Measurements from ENCODE around the gene ZNF133. TPM values are rescaled to one million over a fixed set of nuclear protein-coding genes. Genes with fewer than 3 reads are reported as not detected.
"Not testable (repeated sequence)": the region's sequence is repeated elsewhere in the genome, so short reads cannot be mapped to it uniquely, and the experiment has no call there.

Gene ZNF133
- total RNA-seq, 1 donor from 2014 or later = 14.0 TPM

DNA sequence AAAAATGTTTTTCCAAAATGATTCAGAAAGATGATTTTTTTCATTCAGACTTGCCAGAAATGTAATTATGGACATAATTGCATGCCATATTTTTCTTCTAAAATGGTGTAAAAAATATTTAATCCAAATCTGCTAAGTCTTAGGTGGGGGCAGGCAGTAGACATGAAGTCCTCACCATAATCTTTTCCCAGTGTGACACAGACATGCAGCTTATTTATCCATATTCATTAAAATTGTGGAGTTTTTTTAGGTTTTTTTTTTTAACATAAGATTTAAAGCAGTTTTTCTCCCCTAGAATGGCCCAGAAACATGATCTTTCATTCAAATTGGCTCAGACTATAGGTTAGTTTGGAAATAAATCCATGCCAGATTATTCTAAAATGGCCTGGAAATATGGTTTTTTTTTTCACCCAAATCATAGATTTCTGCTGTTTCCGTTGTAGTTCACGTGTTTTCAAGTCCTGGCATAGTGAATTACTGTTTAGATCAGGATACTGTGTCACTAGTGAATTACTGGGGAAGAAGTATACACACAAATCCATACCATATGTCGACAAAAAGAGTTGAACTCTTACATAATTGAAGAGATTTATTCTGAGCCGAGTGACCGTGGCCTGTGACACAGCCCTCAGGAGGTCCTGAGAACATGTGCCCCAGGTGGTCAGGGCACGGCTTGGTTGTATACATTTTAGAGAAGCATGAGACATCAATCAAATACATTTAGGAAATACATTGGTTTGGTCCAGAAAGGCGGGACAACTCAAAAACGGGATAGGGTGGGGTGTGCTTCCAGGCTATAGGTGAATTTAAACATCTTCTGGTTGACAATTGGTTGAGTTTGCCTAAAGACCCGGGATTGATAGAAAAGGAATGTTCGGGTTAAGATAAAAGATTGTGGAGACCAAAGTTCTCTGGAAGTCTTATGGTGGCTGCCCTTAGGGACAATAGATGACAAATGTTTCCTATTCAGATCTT is 33.9 kb downstream of the ZNF133 start:
- H3K4me1 Mint-ChIP-seq (ENCODE audit: unreplicated experiment) = no peaks in the 10 kb centered on the region
- H3K36me3 Mint-ChIP-seq (ENCODE audit: unreplicated experiment) = peaks cover 4% of the 10 kb centered on the region
- DNase-seq (ENCODE audit: extremely low spot score, unreplicated experiment) = no peak
- H3K4me3 Mint-ChIP-seq (ENCODE audit: unreplicated experiment) = no peak overlapping the region
- peaks cover 2% of the 10 kb centered on the region for H3K9me3 Mint-ChIP-seq (ENCODE audit: unreplicated experiment)
- H3K27me3 Mint-ChIP-seq (ENCODE audit: unreplicated experiment) = no peaks in the 10 kb centered on the region
- no peak overlapping the region for H3K27ac Mint-ChIP-seq (ENCODE audit: unreplicated experiment)
- TF ChIP-seq, protein P1, sequence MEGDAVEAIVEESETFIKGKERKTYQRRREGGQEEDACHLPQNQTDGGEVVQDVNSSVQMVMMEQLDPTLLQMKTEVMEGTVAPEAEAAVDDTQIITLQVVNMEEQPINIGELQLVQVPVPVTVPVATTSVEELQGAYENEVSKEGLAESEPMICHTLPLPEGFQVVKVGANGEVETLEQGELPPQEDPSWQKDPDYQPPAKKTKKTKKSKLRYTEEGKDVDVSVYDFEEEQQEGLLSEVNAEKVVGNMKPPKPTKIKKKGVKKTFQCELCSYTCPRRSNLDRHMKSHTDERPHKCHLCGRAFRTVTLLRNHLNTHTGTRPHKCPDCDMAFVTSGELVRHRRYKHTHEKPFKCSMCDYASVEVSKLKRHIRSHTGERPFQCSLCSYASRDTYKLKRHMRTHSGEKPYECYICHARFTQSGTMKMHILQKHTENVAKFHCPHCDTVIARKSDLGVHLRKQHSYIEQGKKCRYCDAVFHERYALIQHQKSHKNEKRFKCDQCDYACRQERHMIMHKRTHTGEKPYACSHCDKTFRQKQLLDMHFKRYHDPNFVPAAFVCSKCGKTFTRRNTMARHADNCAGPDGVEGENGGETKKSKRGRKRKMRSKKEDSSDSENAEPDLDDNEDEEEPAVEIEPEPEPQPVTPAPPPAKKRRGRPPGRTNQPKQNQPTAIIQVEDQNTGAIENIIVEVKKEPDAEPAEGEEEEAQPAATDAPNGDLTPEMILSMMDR (IDR thresholded peaks at IDR 0.05) = no peak

DNA sequence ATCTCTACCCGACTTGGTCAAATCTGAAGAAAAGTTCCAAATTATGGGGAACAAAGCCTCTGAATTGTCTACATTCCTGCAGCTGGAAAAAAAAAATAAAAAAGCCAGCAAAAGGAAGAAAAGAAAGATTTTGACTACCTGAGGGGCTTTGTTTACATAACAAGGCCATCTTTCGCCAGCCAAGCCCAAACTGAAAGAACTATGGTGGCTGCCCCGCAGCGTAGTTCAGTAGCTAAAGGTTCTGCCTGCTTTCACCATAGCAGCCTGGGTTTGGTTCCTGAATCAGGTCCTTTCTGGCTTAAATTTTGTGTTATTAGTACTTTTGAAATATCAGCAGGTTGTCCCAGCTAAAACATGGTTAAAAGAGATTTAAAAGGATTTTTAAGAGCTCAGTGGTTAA is 35.4 kb downstream of the ZNF133 start:
- no peak for DNase-seq (ENCODE audit: extremely low spot score, unreplicated experiment)
- Mint-ChIP-seq H3K4me1 (ENCODE audit: unreplicated experiment) (no peaks in the 10 kb centered on the region), H3K27me3 (ENCODE audit: unreplicated experiment) (no peaks in the 10 kb centered on the region), H3K9me3 (ENCODE audit: unreplicated experiment) (peaks cover 6% of the 10 kb centered on the region), H3K36me3 (ENCODE audit: unreplicated experiment) (peaks cover 3% of the 10 kb centered on the region), H3K27ac (ENCODE audit: unreplicated experiment) (no peak overlapping the region), H3K4me3 (ENCODE audit: unreplicated experiment) (no peak overlapping the region)
- TF ChIP-seq, protein P1 (IDR thresholded peaks at IDR 0.05) = no peak

DNA sequence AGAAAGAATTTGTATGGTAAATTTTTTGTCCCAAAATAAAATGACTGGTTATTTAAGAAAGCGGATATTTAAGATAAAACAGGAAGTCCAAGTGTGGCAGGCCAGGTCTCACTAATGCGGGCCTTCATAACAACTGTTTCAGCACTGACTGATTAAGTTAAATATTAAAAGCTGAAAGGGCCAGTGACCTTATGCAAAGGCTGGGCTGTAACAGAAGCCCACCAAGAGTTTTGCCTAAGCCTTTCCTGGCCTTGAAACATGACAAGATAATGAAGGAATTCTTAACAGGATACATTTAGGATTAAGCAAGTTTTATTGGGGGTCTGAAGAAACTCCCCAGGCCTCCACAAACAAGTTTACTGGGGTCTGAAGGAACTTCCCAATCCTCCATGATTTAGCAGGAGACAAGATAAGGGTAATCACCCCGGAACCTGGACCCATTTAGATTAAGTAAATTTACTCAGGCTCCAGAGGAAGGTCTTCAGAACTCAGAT is 36.3 kb downstream of the ZNF133 start:
- peaks cover 7% of the 10 kb centered on the region for H3K9me3 Mint-ChIP-seq (ENCODE audit: unreplicated experiment)
- no peak overlapping the region for H3K4me3 Mint-ChIP-seq (ENCODE audit: unreplicated experiment)
- no peaks in the 10 kb centered on the region for H3K27me3 Mint-ChIP-seq (ENCODE audit: unreplicated experiment)
- H3K4me1 Mint-ChIP-seq (ENCODE audit: unreplicated experiment) = no peaks in the 10 kb centered on the region
- H3K36me3 Mint-ChIP-seq (ENCODE audit: unreplicated experiment) = peaks cover 6% of the 10 kb centered on the region
- DNase-seq (ENCODE audit: extremely low spot score, unreplicated experiment) = no peak
- H3K27ac Mint-ChIP-seq (ENCODE audit: unreplicated experiment) = no peak overlapping the region
- TF ChIP-seq, protein P1 (IDR thresholded peaks at IDR 0.05) = no peak

DNA sequence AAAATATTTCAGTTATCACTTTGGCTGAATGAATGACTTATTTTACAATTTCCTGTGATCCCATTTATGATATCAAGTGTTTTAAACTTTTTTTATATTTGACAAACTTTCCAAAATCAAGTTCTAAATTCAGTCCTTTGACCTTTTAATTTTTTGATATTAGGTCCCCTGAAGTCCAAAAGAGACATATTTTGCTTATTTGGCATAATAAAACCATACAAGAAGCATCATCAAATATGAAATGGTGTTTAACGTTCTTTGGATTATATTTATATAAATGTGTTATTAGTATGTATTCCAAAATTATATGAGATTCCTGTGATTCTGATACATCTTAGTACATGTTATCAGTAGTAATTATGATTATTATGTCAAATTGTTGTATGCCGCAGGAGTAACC is 38.7 kb downstream of the ZNF133 start:
- Mint-ChIP-seq H3K27me3 (ENCODE audit: unreplicated experiment) (no peaks in the 10 kb centered on the region), H3K4me3 (ENCODE audit: unreplicated experiment) (no peak overlapping the region), H3K4me1 (ENCODE audit: unreplicated experiment) (no peaks in the 10 kb centered on the region), H3K9me3 (ENCODE audit: unreplicated experiment) (peaks cover 26% of the 10 kb centered on the region), H3K36me3 (ENCODE audit: unreplicated experiment) (peaks cover 13% of the 10 kb centered on the region), H3K27ac (ENCODE audit: unreplicated experiment) (no peak overlapping the region)
- no peak for DNase-seq (ENCODE audit: extremely low spot score, unreplicated experiment)
- TF ChIP-seq, protein P1 (IDR thresholded peaks at IDR 0.05) = no peak

DNA sequence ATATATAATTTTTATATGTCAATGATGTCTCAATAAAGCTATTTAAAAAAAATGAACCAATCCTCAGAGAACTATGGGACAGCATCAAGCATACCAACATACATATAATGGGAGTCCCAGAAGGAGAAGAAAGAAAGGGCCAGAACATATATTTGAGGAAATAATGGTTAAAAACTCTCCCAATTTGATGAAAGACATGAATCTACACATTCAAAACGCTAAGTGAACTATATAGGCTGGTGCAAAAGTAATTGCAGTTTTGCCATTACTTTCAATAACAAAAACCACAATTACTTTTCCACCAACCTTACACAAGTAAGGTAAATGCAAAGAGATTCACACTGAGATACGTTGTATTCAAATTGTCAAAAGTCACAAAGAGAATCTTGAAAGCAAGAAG is 43.4 kb downstream of the ZNF133 start:
- no peak overlapping the region for H3K4me3 Mint-ChIP-seq (ENCODE audit: unreplicated experiment)
- peaks cover 13% of the 10 kb centered on the region for H3K36me3 Mint-ChIP-seq (ENCODE audit: unreplicated experiment)
- H3K27ac Mint-ChIP-seq (ENCODE audit: unreplicated experiment) = no peak overlapping the region
- TF ChIP-seq, protein P1 (IDR thresholded peaks at IDR 0.05) = no peak
- no peak for DNase-seq (ENCODE audit: extremely low spot score, unreplicated experiment)
- no peaks in the 10 kb centered on the region for H3K4me1 Mint-ChIP-seq (ENCODE audit: unreplicated experiment)
- H3K27me3 Mint-ChIP-seq (ENCODE audit: unreplicated experiment) = no peaks in the 10 kb centered on the region
- H3K9me3 Mint-ChIP-seq (ENCODE audit: unreplicated experiment) = peaks cover 38% of the 10 kb centered on the region

DNA sequence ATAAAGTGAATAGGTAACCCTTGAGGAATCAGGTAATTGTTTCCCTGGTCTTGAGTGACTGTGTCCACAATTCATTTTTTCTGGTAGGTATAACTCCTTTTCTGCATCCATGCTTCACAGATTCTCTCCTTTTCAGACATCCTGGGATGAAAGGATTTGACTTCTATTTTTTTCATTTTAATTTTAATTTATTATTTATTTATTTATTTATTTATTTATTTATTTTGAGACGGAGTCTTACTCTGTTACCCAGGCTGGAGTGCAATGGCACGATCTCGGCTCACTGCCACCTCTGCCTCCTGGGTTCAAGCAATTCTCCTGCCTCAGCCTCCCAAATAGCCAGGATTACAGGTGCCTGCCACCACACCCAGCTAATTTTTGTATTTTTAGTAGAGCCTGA is 61.4 kb downstream of the ZNF133 start:
- H3K36me3 Mint-ChIP-seq (ENCODE audit: unreplicated experiment); H3K4me3 Mint-ChIP-seq (ENCODE audit: unreplicated experiment); H3K9me3 Mint-ChIP-seq (ENCODE audit: unreplicated experiment); H3K4me1 Mint-ChIP-seq (ENCODE audit: unreplicated experiment); H3K27ac Mint-ChIP-seq (ENCODE audit: unreplicated experiment); DNase-seq (ENCODE audit: extremely low spot score, unreplicated experiment): not testable (repeated sequence)
- H3K27me3 Mint-ChIP-seq (ENCODE audit: unreplicated experiment) = peaks cover 19% of the 10 kb centered on the region

Measured in osteocyte (in vitro differentiated cells).